ENCODE results near the gene GRID1.
A peak's percentile ranks its signal among the peaks of the same experiment; 100 is the strongest.

The GRID1 gene

GRCh38 chr10:85665078-85665477 is 701.5 kb downstream of the GRID1 start:
- DNase-seq: no peak

DNA sequence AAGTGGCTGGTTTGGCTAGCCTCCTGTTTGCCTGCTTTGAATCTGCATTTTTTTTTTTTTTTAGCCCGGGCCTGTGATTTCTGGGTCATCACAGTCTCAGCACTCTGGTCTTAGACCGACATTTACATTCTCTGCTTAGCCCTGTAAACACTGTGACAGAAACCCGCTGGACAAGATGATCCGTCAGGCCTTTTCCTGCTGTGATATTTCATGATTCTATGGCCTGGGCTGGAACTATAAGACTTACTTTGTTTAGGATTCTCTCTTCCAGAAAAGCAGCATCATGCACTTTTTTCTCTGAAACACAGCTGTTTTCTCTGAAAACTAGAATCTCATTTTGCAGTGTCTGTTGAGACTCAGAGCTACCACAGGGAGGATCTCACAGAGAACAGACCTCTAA is 705.5 kb downstream of the GRID1 start:
- DNase-seq: no peak

DNA sequence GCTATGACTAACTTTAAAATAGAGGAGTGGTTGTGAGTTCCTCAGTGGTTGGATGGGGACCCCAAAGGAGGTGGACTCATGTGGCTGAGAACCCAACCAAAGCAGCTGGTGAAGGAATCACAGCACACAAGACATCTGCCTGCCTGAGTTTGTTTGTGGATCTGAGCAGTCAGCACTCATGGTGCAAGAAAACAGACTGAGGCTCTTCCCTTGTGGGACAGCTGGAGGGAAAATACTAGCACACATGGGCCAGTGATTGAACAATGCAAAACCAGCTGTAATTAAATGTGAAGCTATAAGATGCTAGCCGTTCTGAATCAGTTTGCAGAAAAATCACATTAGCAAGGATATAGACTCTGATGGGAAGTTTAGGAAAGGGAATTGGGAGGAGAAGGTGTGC is 707.3 kb downstream of the GRID1 start:
- no peak for DNase-seq

- no peak for DNase-seq
Observed at GRCh38 chr10:85658518-85658917, 708.1 kb downstream of the GRID1 start.

DNA sequence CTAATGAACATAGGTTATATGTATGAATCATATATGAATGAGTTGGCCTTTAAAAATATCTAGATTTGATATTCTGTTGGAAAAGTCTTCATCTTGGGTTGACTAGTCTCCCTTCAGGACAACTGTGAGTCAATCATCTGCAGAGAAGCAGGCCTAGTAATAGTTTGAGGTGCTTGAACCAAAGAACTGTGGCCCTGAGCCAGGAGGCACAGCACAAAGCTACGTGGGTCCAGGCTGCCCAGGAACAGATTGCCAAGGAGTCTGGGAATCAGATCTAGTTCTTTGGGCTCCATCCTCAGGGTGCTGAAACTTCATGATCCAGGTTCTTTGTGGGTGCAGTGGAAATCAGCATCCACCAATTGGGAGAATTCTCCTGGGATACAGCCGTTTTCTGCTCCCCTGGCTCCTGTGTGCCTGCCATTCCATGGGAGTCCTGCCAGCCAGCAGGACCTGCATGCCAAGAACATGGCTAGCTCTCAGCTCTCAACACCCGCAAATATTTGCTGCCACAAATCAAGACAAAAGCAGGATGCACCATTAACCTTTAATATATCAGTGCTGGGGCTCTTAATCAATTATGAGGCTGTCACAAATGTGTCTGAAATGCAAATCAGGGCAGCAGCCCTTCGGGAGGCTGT is 709.0 kb downstream of the GRID1 start:
- DNase-seq: no peak

DNA sequence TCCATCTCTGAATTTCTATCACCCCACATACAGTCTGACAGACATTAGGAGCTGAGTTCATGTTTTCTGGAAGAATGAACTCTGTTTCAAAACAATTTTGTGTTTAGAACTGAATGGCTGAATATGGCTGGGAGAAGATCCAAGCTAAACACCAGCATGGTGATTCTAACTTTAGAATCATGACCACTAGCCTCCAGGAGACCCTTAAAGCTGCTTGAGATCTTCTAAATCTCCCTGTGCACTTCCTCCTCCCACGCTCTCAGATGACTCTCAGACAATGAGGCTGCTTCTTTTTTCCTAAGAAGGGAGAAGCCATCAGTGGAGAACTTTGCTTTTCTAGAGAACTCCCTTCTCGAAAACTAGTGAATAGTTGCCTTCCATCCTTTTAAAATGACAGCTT is 711.2 kb downstream of the GRID1 start:
- DNase-seq: no peak

DNA sequence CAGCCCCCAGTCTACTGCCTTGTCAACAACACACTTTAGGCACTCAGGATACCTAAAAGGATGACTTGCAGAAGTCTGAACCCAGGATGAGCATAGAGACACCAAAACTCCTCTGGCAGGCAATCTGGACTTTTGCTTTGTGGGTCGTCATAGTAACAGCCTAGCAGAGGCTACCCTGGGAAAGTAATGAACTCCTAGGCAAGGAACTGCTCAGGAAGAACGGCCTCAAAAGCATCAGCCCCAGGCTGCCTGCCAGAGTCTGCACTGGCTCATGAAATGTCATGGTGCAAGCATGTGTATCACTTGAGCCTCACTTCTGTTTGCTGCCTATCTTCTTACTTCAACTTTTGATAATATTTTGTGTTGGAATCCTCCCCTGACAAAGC is 715.1 kb downstream of the GRID1 start:
- DNase-seq: no peak

DNA sequence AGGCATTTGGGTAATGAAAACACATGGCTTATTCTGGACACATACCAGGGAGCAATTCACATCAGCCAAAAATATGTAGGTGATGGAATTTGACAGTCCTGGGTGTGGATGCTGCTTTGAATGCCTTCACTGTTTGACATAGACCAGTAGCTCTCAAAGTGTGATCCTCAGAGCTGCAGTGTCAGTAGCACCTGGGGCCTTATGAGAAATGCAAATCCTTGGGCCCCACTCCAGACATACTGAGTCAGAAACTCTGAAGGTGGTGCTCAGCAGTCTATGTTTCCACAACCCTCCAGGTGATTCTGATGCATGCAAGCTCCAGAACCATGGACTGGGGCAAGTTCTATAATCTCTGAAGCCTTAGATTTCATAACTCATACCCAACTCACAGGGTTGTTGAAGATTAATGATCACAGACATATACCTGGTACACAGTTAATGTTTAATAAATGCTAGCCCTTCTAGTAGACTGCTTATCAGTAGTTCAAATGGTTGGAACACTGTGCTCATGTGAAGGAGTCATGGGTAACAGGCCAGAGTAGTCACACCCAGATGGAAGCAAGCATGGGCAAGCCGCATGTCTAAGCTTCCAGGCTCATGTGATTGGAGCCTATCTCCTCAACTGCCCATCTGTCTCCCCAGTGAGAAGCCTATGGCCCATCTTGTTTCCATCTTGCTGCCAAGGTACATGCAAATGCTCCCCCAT is 715.7 kb downstream of the GRID1 start:
- DNase-seq: no peak

- no peak for DNase-seq
Observed at GRCh38 chr10:85649461-85649860, 717.1 kb downstream of the GRID1 start.

- no peak for DNase-seq
Observed at GRCh38 chr10:85648279-85648754, 718.3 kb downstream of the GRID1 start.

GRCh38 chr10:85647741-85648140 is 718.9 kb downstream of the GRID1 start:
- no peak for DNase-seq

DNA sequence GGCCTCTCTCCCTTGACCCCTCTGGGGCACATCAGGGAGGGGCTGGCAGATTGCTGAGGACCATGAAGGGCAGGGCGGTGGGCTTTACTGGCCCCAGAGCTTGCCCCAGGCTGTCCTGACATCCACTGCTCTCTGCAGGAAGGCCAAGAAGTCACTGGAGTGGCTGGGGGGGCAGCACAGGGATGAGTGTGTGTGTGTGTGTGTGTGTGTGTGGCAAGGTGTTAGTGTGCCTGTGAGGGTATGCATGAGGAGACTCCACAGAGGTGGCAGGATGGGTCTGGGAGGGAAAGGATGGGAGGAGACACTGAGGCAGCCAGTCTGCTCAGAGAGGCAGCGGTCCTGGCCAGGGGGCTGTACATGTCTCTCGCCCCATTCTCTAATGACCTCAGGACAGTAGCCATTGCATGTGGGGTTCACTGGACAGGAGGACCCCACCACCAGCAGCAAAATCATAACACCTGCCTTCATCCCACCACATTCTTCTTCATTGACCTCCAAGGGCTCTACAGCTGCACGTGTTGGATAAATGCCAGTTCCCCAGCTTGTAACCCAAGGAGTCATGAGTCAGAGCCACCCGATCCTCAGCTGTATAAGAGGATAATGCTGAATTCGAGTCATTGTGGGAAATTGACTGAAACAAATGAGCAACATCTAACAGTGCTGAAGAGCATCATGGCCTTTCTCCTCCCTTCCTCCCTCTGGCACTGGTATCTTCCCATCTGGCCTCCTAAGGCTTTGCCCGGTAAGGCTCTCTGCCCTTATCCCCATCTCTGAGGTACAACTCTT is 720.5 kb downstream of the GRID1 start:
- no peak for DNase-seq

DNA sequence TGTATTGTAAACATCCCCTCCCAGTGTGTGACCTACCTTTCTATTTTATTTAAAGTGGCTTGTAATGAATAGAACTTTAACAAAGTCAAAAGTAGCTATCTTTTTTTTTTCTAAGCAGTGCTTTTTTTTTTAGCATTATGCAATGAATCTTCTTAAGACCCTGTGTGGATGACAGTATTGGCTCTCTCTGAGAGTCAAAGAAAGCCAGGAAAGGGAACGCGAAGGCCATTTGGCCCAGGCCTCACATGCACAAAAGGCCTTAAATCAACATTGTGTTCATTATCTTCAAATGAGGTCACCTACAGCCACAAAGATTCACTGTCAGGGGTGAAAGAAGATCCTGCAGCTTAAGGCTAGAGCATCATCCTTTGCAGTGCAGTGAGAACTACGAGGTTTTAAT is 721.5 kb downstream of the GRID1 start:
- DNase-seq: peak; percentile 7

GRCh38 chr10:85643845-85644525 is 722.6 kb downstream of the GRID1 start:
- peak; percentile 2 for DNase-seq

DNA sequence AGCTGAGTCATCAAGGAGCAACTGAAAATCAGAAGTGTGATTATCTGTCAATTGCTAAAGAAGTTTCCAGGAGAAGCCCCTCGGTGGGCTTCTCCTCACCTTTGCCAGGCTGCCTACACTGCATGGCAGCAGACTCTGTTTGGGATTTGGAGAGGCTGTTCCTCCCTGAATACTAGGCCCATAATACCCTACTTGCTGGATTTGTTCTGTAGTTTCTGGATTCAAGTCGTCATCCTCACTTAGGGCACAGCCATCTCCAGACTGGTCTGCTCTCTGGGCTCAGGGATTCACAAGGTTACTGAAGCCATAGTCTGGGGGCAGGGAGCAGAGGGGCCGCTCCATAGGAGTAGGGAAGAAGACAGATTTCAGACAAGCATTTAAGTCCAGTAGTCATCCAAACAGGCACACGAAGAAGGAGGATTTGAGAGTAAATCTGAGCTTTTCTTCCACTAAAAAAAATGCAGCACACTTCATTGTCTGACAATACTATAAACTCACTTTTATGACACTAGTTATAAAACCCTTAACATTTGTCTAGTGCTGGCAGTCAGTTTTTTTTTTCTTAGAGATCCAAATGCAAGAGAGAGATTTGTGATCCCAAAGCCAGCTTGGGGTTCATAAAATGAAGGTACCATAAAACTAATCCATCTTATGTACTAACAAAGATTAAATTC is 723.3 kb downstream of the GRID1 start:
- peak; percentile 30 for DNase-seq

DNA sequence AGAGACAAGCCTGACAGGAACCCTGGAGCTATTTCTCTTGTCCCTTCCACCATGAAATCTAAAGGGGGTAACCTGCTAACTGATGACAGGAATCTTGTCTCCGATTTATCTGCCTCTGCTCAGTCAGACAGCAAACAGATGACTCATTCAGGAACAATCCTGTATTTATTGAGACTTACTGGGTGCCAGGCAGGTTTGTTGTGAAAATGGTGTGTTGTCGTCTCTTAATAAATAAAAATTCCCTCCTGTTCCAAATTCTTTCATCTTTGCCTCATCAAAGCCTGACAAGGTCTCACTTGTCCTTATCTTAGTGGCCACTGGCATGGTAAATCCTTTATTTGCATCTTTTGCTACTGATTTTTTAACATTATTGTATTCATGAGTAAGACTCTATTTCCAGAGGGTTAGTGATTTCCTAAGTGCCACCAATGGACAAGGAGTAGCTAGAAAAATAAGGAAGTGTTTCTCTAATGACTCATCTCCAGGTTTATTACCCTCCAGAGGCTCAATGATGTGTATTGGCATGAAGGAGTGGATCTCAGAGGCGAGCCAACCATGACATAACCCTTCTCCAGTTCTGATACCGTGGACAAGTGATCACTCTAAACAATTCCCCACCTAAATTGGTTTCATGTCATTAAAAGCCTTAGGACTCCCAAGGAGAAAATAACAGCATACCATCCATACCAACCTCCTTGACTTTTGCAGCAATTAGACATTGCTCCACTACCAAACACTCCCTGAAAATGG is 724.0 kb downstream of the GRID1 start:
- DNase-seq: peak; percentile 2

DNA sequence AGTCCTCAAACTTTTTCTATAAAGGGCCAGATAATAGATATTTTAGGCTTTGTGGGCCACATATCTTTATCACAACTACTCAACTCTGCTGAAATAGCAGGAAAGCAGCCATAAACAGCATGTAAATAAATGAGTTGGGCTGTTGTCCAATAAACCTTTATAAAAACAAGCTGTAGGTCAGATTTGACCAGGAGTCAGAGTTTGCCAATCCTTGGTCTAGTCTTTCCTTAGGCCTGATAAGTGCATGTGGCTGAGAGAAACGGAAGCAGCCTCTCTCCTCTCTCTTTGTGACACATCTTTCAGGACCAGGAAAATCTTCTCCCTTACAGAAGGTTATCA is 724.5 kb downstream of the GRID1 start:
- DNase-seq: no peak

GRCh38 chr10:85641479-85642009 is 725.1 kb downstream of the GRID1 start:
- DNase-seq: peak; percentile 30

GRCh38 chr10:85638797-85639196 is 727.8 kb downstream of the GRID1 start:
- no peak for DNase-seq

DNA sequence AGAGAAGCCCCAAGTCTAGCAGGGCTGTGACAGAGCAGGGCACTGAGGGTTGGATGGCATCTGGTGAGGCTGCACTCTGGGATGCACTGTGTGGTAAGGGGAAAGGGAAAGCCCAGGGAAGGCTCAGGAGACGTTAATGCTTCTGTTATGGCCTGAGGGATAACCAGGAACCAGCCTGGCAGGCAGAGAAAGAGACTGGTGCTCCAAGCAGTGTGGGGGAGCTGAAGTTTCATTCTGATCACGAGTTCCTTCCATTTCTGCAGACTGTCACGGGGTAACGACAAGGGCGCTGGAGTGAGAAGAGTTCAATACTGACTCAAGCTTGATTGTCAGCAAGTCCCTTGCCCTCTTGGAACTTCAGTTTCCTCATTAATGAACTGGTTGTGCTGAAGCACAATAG is 730.9 kb downstream of the GRID1 start:
- no peak for DNase-seq

DNA sequence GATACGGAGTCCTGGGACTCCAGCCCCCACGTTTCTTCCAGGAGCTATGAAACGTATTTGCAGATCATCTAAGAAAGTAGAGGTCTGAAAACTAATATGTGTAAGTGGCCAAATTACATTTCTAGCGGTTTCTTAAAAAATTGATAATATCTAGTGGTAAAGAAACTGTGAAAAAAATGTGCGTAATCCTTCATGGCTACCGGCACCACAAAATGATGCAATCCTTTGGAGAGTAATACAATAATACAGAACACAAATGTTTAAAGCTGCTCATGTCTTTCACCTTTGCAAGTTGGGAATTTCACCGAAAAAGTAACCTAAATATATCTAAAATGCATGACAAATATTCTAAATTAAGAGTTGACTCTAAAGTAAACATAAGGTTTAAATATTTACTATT is 742.1 kb downstream of the GRID1 start:
- DNase-seq: no peak

- peak; percentile 1 for DNase-seq
Observed at GRCh38 chr10:85623758-85624157, 742.8 kb downstream of the GRID1 start.
